NCI-H345 (cell line): Measurements from ENCODE around the gene CNPY1.

Experiments
- DNase-seq: peaks from one replicate; lab custom pipeline; 2025; lab: John Stamatoyannopoulos, UW

The CNPY1 gene

GRCh38 chr7:155511702-155511996, 34.7 kb downstream of the CNPY1 start:
- DNase-seq, result no peak

- DNase-seq, result no peak
Measured at GRCh38 chr7:155510975-155511701, 35.2 kb downstream of the CNPY1 start.

GRCh38 chr7:155509725-155510551, 36.4 kb downstream of the CNPY1 start:
- no peak for DNase-seq

GRCh38 chr7:155509359-155509724, 37.0 kb downstream of the CNPY1 start:
- no peak for DNase-seq

GRCh38 chr7:155508376-155509358, 37.7 kb downstream of the CNPY1 start:
- DNase-seq, result no peak

- no peak for DNase-seq
Measured at GRCh38 chr7:155507576-155507975, 38.8 kb downstream of the CNPY1 start.

- DNase-seq, result no peak
Measured at GRCh38 chr7:155506854-155507337, 39.5 kb downstream of the CNPY1 start.

GRCh38 chr7:155505422-155505793, 41.0 kb downstream of the CNPY1 start:
- no peak for DNase-seq

GRCh38 chr7:155497149-155497901, 49.0 kb downstream of the CNPY1 start:
- no peak for DNase-seq

GRCh38 chr7:155496267-155497005, 49.9 kb downstream of the CNPY1 start:
- DNase-seq, result no peak

GRCh38 chr7:155495440-155496248, 50.7 kb downstream of the CNPY1 start:
- DNase-seq, result no peak

- DNase-seq, result no peak
Measured at GRCh38 chr7:155494551-155494950, 51.8 kb downstream of the CNPY1 start.

GRCh38 chr7:155493744-155494538, 52.4 kb downstream of the CNPY1 start:
- DNase-seq, result no peak

GRCh38 chr7:155491812-155492211, 54.5 kb downstream of the CNPY1 start:
- DNase-seq, result no peak

GRCh38 chr7:155490697-155491628, 55.4 kb downstream of the CNPY1 start:
- DNase-seq, result no peak

- no peak for DNase-seq
Measured at GRCh38 chr7:155489862-155490696, 56.3 kb downstream of the CNPY1 start.
